HepG2 (cell line): ENCODE measurements around the gene MAPK11. TPM values are rescaled to one million over a fixed set of nuclear protein-coding genes. Genes with fewer than 3 reads are reported as not detected.

Experiments
- CREBL2 ChIP-seq: sonication (generic); formaldehyde crosslinking; IDR thresholded peaks from 2 replicates; pipeline ENCODE4 v1.8.1; 2023; ENCODE audit warnings: missing genetic modification reagents, mild to moderate bottlenecking, borderline replicate concordance
- CSRNP1 ChIP-seq: sonication (generic); formaldehyde crosslinking; IDR thresholded peaks from 2 replicates; pipeline ENCODE4 v1.8.1; 2023; ENCODE audit warnings: mild to moderate bottlenecking, missing genetic modification reagents
- GABPA ChIP-seq, 2 experiments: IDR thresholded peaks; 2 replicates each; pipeline ENCODE4 v1.6.1; 2011 to 2016; ENCODE audit warnings: low read depth in 2 of 2, low read length in 1 of 2, missing biosample characterization in 1 of 2, missing genetic modification characterization in 1 of 2
- HBP1 ChIP-seq: IDR thresholded peaks from 2 replicates; pipeline ENCODE4 v1.6.1; 2016; ENCODE audit warnings: low read depth, control low read depth
- HMGXB3 ChIP-seq: sonication (generic); formaldehyde crosslinking; IDR thresholded peaks from 2 replicates; pipeline ENCODE4 v1.4.0; 2020; ENCODE audit warnings: missing genetic modification reagents, borderline replicate concordance
- JARID2 ChIP-seq: sonication (generic); formaldehyde crosslinking; IDR thresholded peaks from 2 replicates; pipeline ENCODE4 v1.8.1; 2023; ENCODE audit warnings: missing genetic modification reagents, inconsistent platforms; ENCODE audit not compliant: insufficient replicate concordance
- MYPOP ChIP-seq: sonication (generic); formaldehyde crosslinking; IDR thresholded peaks from 2 replicates; pipeline ENCODE4 v1.8.1; 2023; ENCODE audit warnings: mild to moderate bottlenecking, moderate library complexity, missing genetic modification reagents
- NFRKB ChIP-seq: fragments of 450-650 bp; IDR thresholded peaks from 2 replicates; pipeline ENCODE4 v1.6.1; 2017
- ZBTB34 ChIP-seq: sonication (generic); formaldehyde crosslinking; IDR thresholded peaks from 2 replicates; pipeline ENCODE4 v1.8.0; 2022; ENCODE audit warnings: mild to moderate bottlenecking, missing genetic modification reagents
- ZFY ChIP-seq: sonication (generic); formaldehyde crosslinking; IDR thresholded peaks from 2 replicates; pipeline ENCODE4 v1.4.0; 2020; ENCODE audit warnings: missing genetic modification reagents
- ZNF274 ChIP-seq: sonication (generic); formaldehyde crosslinking; IDR thresholded peaks from 2 replicates; pipeline ENCODE4 v1.5.1; 2020; ENCODE audit warnings: mild to moderate bottlenecking, missing genetic modification reagents
- ZNF770 ChIP-seq: sonication (generic); formaldehyde crosslinking; IDR thresholded peaks from 2 replicates; pipeline ENCODE4 v1.5.0; 2020; ENCODE audit warnings: mild to moderate bottlenecking, missing genetic modification reagents
- polyA plus RNA-seq, 8 experiments: library from polyadenylated mRNA; depleted of rRNA in 3 of 8; stranded (reverse) in 7 of 8; unstranded in 1 of 8; fragments of >200 nt; fragmentation: Illumina TruSeq in 4 of 8; extraction: Trizol in 4 of 8; gene quantifications; 2 replicates each; pipeline versions ENCODE4 v1.2.1 to v1.2.3, GENCODE V29; 2011 to 2016; ENCODE audit warnings: low read depth in 4 of 8, missing spikeins in 1 of 8, mixed read lengths in 1 of 8; ENCODE audit not compliant: insufficient read depth in 1 of 8
- total RNA-seq, 5 experiments: library from RNA; depleted of rRNA; stranded (reverse); fragments of >200 nt; fragmentation: Illumina TruSeq; extraction: Trizol; gene quantifications; 2 replicates each; pipeline ENCODE4 v1.2.3, GENCODE V29; 2016; ENCODE audit warnings: low read depth in 1 of 5

Gene MAPK11
- total and polyA plus RNA-seq, 2 of the 13 experiments (the other 11 are each of a cell fraction or from before 2014, with no cell fraction given) = 0.15 to 0.17 TPM

GRCh38 chr22:50306753-50307749, 36.9 kb upstream of the MAPK11 start, which contains the start of gene PLXNB2 (continued):
- TF ChIP-seq CSRNP1 (CRISPR knock-in tag) (no peak), HMGXB3 (no peak), ZBTB34 (CRISPR knock-in tag) (no peak), ZFY (CRISPR knock-in tag) (peak; percentile 66), NFRKB (no peak), MYPOP (peak; percentile 97), CREBL2 (CRISPR knock-in tag) (no peak), HBP1 (no peak), ZNF274 (no peak), ZNF770 (CRISPR knock-in tag) (no peak), JARID2 (CRISPR knock-in tag) (no peak), GABPA (IDR thresholded peaks at IDR 0.05; ENCODE audit: low read depth, low read length) (no peak), GABPA (CRISPR knock-in tag; IDR thresholded peaks at IDR 0.05; ENCODE audit: low read depth) (no peak)
